Sigmoid colon (tissue), 7 donors: ENCODE data around the gene CLDN2. TPM values are rescaled to one million over a fixed set of nuclear protein-coding genes. Genes with fewer than 3 reads are reported as not detected.

Experiments
- DNase-seq: peaks from one replicate; pipeline ENCODE4 v3.0.0-alpha.2; 2019
- H3K27ac ChIP-seq, 4 donors: fragments of 200-600 bp; sonication (generic); one replicate each; pipeline ENCODE4 v1.5.1; 2016 to 2019; ENCODE audit warnings: mild to moderate bottlenecking in 1 of 4
- H3K27me3 ChIP-seq, 3 donors: fragments of 200-600 bp; sonication (generic); one replicate each; pipeline ENCODE4 v1.5.1; 2019; ENCODE audit warnings: mild to moderate bottlenecking in 1 of 3
- H3K36me3 ChIP-seq, 4 donors: fragments of 200-600 bp; sonication (generic); one replicate each; pipeline ENCODE4 v1.5.1; 2016 to 2019
- H3K4me1 ChIP-seq, 4 donors: fragments of 200-600 bp; sonication (generic); one replicate each; pipeline ENCODE4 v1.5.1; 2017 to 2019
- H3K4me3 ChIP-seq, 4 donors: fragments of 200-600 bp; sonication (generic); one replicate each; pipeline ENCODE4 v1.5.1; 2017 to 2019; ENCODE audit warnings: mild to moderate bottlenecking in 2 of 4, moderate library complexity in 1 of 4
- H3K9me3 ChIP-seq, 4 donors: fragments of 200-600 bp in 3 of 4; sonication (generic) in 3 of 4; one replicate each; pipeline versions ENCODE4 v1.5.1 to v1.6.1; 2013 to 2019
- CTCF ChIP-seq, 4 experiments: fragments of 450-650 bp in 3 of 4; fragments of 200-600 bp in 1 of 4; IDR thresholded peaks; one replicate each; pipeline ENCODE4 v1.5.1; 2016 to 2019; ENCODE audit warnings: antibody characterized with exemption in 4 of 4, mild to moderate bottlenecking in 3 of 4, moderate library complexity in 2 of 4
- EP300 ChIP-seq, 4 donors: sonication (generic); formaldehyde crosslinking; IDR thresholded peaks; one replicate each; pipeline ENCODE4 v1.6.1; 2017; ENCODE audit warnings: antibody characterized with exemption in 4 of 4
- POLR2A ChIP-seq, 2 donors: fragments of 450-650 bp; IDR thresholded peaks; one replicate each; pipeline ENCODE4 v1.6.1; 2016; ENCODE audit warnings: antibody characterized with exemption in 2 of 2, mild to moderate bottlenecking in 2 of 2, moderate library complexity in 2 of 2
- POLR2AphosphoS5 ChIP-seq, 4 donors: sonication (generic); formaldehyde crosslinking; IDR thresholded peaks; one replicate each; pipeline ENCODE4 v1.6.1; 2017; ENCODE audit warnings: antibody characterized with exemption in 4 of 4
- WGBS, 2 donors: extraction: QIAGEN DNeasy Blood & Tissue Kit; methylation state at CpG; one replicate each; pipeline ENCODE4 v1.1.7; 2013; 5-methylcytosine and 5-hydroxymethylcytosine counted together
- intact Hi-C: fragments of 100-400 bp; cut with DNase I; formaldehyde crosslinking; loops from one replicate; pipeline ENCODE4 v1.15.1; 2023
- polyA plus RNA-seq, 3 donors: library from polyadenylated mRNA; stranded (reverse); fragments of 200-250 nt; gene quantifications; one replicate each; pipeline ENCODE4 v1.2.3, GENCODE V29; 2013
- total RNA-seq, 4 donors: library from RNA; depleted of rRNA; stranded (reverse); fragments of >200 nt; gene quantifications; one replicate each; pipeline ENCODE4 v1.1.0, GENCODE V29; 2016
- donor health status: healthy with polysubstance abuse.
- donor health status: Bipolar disorder and iron deficiency.
- donor health status: healthy.

The CLDN2 gene
- total and polyA plus RNA-seq, 7 donors, result 0.60 to 3.6 TPM; not detected in 5

GRCh38 chrX:106891762-106892460 is 28.3 kb upstream of the CLDN2 start:
- 55 to 80% methylated on average over 7 of the region's 7 CpGs for WGBS, 2 donors

GRCh38 chrX:106894392-106894909 is 25.8 kb upstream of the CLDN2 start:
- intact Hi-C loops, result loop anchor here (2.0 to 10.0 kb wide), 2 partner anchors 60 to 820 kb away; no protein-coding TSS in a partner anchor
- 23 to 28% methylated on average over 6 of the region's 6 CpGs for WGBS, 2 donors

More at GRCh38 chrX:106891762-106892460, 28.3 kb upstream of the CLDN2 start:
- Histone ChIP-seq H3K36me3 (no peaks in the 10 kb centered on the region), H3K4me3 (no peak overlapping the region), H3K9me3 (no peaks in the 10 kb centered on the region), H3K4me1 (peaks cover 0 to 3% (median 0%) of the 10 kb centered on the region in 4 donors), H3K27ac (no peak overlapping the region), H3K27me3 (no peaks in the 10 kb centered on the region)
- TF ChIP-seq EP300 (IDR thresholded peaks at IDR 0.05) (no peak), POLR2AphosphoS5 (IDR thresholded peaks at IDR 0.05) (no peak), CTCF (IDR thresholded peaks at IDR 0.05) (no peak), POLR2A (IDR thresholded peaks at IDR 0.05) (no peak)
- intact Hi-C loops, result loop anchor here (10.0 kb wide), 1 partner anchor 823 kb away; no protein-coding TSS in a partner anchor
- no peak for DNase-seq

GRCh38 chrX:106894978-106895452 is 25.2 kb upstream of the CLDN2 start:
- WGBS, 2 donors, result 59 to 60% methylated on average over 3 of the region's 3 CpGs

More at GRCh38 chrX:106894392-106894909, 25.8 kb upstream of the CLDN2 start:
- no peaks in the 10 kb centered on the region for H3K36me3 ChIP-seq
- peaks cover 0 to 3% (median 0%) of the 10 kb centered on the region in 4 donors for H3K4me1 ChIP-seq
- peak; percentile 78 for DNase-seq
- H3K9me3 ChIP-seq, result no peaks in the 10 kb centered on the region
- H3K27ac ChIP-seq, result no peak overlapping the region
- H3K4me3 ChIP-seq, result no peak overlapping the region
- no peak for TF ChIP-seq POLR2A (IDR thresholded peaks at IDR 0.05)
- peak; percentile 30 to 62 (median 48) for TF ChIP-seq CTCF (IDR thresholded peaks at IDR 0.05)
- TF ChIP-seq EP300 (IDR thresholded peaks at IDR 0.05), result no peak
- H3K27me3 ChIP-seq, result no peaks in the 10 kb centered on the region

GRCh38 chrX:106897259-106897658 is 22.9 kb upstream of the CLDN2 start:
- H3K4me1 ChIP-seq, result peaks cover 0 to 3% (median 0%) of the 10 kb centered on the region in 4 donors
- no peaks in the 10 kb centered on the region for H3K27me3 ChIP-seq
- H3K36me3 ChIP-seq, result no peaks in the 10 kb centered on the region
- H3K27ac ChIP-seq, result no peak overlapping the region
- DNase-seq, result no peak
- WGBS, 2 donors, result 80% methylated on average over 6 of the region's 6 CpGs
- intact Hi-C loops, result loop anchor here (10.0 kb wide), 1 partner anchor 818 kb away; no protein-coding TSS in a partner anchor
- TF ChIP-seq EP300 (IDR thresholded peaks at IDR 0.05), result no peak
- no peak for TF ChIP-seq CTCF (IDR thresholded peaks at IDR 0.05)
- no peak for TF ChIP-seq POLR2A (IDR thresholded peaks at IDR 0.05)
- TF ChIP-seq POLR2AphosphoS5 (IDR thresholded peaks at IDR 0.05), result no peak
- H3K9me3 ChIP-seq, result no peaks in the 10 kb centered on the region
- H3K4me3 ChIP-seq, result no peak overlapping the region

More at GRCh38 chrX:106894978-106895452, 25.2 kb upstream of the CLDN2 start:
- no peak for TF ChIP-seq EP300 (IDR thresholded peaks at IDR 0.05)
- TF ChIP-seq CTCF (IDR thresholded peaks at IDR 0.05), result no peak
- TF ChIP-seq POLR2A (IDR thresholded peaks at IDR 0.05), result no peak
- TF ChIP-seq POLR2AphosphoS5 (IDR thresholded peaks at IDR 0.05), result no peak
- intact Hi-C loops, result loop anchor here (2.0 to 10.0 kb wide), 2 partner anchors 60 to 820 kb away; no protein-coding TSS in a partner anchor
- Histone ChIP-seq H3K9me3 (no peaks in the 10 kb centered on the region), H3K27me3 (no peaks in the 10 kb centered on the region), H3K4me3 (no peak overlapping the region), H3K27ac (no peak overlapping the region), H3K4me1 (peaks cover 0 to 3% (median 0%) of the 10 kb centered on the region in 4 donors), H3K36me3 (no peaks in the 10 kb centered on the region)
- DNase-seq, result no peak
